Hypothalamus (tissue), 51 donors: ENCODE measurements around the gene DMRT1.
"Not testable (repeated sequence)": the region's sequence is repeated elsewhere in the genome, so short reads cannot be mapped to it uniquely, and the experiment has no call there.

ENCODE experiments used
- DNase-seq, 51 donors: peaks; one replicate each; lab custom pipeline; 2025; lab: John Stamatoyannopoulos, UW

DMRT1 gene

DNA sequence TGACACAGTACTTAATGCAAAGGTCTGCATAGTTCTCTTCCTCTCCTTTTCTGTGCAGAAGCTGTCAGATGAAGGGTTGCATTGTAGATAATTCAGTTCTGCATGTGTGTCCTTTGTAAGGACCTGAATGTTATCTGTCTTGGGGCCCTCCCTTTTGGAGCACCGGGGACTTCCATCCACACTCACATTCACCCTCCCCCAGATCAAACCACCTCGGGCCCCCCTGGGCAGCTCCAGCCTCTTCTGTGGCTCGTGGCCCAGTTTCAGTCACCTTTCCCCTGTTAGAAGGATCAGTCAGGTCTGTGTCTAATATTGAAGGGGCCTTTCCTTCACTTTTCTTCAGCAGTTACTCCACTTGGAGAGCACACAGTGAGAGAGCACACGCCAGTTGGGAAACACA, 11.0 kb downstream of the DMRT1 start:
- DNase-seq: no peak

DNA sequence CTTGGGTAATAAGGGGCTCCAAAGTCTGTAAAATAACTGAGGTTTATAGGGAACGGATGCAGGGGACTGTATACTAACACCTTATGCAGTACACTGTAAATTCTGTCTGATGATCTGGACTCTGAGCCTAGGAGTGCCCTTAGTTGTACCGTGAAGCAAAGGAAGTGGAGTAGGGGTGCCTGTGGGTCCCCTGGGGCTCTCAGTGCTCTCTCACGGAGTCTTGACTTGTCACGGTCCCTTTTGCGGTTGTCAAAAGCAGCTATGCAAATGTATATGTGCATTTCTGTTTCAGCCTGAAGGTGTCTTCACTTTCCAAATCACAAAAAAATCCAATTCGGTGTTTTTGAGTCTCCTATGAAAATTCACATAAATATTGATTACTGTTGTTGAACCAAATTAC, 17.8 kb downstream of the DMRT1 start:
- no peak for DNase-seq

DNA sequence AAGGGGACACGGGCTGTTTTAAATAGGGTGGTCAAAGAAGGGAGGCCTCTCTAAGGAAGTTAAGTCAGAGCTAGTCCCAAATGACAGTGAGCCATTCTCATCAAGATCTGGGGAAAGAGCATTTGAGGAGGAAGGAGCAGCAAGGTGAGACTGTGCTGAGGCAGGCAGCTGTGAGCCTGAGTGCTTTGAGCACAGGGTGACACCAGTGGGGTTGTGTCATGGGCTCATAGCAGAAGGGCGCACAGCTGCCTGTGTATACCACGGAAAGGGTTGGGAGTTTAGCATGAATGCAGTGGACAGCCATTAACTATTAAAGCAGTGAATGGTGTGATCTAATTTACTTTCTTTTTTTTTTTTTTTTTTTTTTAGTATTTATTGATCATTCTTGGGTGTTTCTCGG, 19.2 kb downstream of the DMRT1 start:
- no peak for DNase-seq

DNA sequence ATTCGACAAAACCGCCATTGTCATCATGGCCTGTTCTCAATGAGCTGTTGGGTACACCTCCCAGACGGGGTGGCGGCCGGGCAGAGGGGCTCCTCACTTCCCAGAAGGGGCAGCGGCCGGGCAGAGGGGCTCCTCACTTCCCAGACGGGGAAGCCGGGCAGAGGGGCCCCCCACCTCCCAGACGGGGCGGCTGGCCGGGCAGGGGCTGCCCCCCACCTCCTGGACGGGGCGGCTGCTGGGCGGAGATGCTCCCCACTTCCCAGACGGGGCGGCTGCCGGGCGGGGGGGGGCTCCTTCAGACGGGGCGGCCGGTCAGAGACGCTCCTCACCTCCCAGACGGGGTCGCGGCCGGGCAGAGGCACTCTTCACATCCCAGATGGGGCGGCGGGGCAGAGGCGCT, 20.0 kb downstream of the DMRT1 start:
- DNase-seq: not testable (repeated sequence)

DNA sequence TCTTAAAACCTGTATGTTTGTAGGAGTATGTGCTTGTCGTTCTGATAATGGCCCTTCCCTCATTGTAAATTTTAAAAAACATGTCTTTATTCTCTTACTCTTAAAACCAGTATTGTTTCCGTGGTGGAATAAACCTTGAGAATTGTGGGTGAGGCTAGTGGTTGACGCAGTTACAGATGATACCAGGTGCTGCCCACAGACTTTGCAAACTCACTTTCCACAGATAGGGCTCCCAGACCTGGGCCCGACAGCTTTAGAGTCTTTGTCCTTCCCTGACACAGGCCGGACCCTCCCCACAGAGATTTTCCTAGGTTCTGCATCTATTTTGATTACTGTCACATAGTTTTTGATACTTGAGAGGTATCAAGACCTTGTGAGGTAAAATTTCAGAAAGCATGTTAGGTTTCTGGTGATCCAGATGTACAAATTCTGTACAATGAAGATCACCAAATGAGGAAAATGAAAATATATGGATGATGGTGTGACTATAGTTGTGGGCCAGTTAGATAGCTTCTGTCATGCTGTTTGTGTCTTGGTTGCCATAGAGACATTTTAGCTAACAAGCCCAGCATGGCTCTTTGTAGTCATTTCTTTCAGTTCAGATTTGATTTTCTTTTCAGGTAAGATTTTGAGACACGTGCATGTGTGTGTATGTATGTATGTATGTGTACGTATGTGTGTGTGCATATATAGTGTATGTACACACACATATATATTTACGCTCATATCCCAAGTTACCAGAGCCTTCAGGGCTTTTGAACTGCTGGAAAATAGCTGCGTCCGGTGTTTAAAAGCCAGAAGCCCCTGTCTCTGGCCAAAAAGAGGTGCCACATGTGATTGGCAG, 33.8 kb downstream of the DMRT1 start:
- DNase-seq: no peak

DNA sequence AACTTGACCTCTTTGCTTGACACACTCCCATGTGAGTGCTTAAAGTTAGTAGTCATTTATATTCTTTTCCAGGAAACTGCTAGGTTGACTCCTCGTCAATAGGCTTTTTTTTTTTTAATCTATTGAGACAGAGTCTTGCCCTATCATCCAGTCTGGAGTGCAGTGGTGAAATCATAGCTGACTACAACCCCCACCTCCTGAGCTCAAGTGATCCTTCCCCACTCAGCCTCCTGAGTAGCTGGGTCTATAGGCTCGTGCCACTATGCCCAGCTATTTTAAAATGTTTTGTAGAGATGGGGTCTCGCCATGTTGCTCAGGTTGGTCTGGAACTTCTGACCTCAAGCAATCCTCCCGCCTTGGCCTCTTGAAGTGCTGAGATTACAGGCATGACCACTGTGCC, 34.9 kb downstream of the DMRT1 start:
- no peak for DNase-seq

DNA sequence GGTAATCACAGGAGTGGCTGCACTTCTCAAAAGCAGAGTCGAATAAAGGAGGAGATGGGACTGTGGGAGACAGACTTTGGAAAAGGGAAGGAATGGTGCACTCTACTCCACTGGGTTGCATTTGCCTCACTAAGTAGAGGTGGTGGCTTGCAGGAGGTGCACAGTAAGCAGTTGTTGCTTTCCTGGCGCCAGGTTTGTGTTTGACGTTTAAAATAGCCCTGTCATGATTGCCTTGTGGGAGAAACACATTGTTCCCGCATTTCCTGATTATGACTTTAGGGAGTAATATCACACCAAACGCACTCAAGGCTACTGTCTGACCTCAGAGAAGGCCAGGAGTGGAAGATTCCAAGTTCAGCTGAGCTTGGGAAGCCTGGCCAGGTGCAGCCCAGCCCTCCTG, 36.7 kb downstream of the DMRT1 start:
- DNase-seq: no peak

DNA sequence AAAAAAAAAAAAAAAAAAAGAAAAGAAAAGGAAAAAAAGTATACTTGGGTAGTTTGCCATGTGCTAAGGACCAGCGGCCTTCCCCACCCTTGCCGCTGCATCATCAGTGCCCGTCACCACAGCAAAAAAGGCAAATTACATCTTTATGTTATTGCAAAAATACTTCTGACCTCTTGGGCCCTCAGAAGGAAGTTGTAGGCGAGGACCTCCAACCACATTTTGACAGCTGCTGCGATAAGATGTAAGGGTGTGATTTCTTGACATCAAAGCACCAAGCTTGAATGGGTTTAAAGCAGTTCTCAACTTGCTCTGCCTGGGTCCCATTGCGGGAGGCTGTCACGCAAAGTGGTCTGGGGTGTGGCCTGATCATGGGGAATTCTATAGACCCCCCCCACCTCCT, 39.2 kb downstream of the DMRT1 start:
- DNase-seq: no peak

DNA sequence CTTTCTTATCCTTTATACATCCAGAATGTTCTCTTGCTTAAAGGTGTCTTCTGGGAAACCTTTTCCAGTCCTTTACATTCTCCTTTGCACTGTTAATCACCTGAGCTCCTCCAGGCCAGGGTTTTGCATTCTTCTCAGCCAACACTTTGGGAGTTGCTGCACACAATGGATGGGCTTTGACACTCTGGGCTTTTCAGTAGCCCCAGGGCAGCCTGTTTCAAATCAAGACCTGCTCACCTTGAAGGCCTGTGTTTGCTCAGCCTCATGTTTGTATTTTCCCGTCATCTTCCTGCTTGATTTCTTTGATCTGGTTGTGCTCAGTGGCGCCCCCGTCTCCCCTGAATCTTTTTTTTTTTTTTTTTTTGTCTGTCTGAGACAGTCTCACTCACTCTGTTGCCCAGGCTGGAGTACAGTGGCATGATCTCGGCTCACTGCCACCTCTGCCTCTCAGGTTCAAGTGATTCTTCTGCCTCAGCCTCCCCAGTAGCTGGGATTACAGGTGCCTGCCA, 41.0 kb downstream of the DMRT1 start:
- DNase-seq: no peak

DNA sequence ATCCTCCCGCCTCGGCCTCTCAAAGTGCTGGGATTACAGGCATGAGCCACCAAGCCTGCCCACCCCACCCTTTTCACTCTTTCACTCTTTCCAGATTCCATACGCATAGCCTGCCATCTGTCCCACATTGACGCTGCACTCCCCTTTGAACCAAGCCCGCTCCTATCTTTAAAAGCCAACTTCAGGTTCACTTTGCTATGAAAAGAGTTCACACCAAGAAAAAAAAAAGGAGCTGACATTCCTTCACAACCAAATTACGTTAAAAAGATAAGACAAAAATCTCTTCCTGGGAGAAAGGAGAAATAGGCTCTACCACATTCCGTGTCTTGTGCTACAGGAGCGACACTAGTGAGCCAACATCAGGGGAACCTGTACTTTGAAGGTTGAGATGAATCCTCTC, 41.5 kb downstream of the DMRT1 start:
- no peak for DNase-seq

DNA sequence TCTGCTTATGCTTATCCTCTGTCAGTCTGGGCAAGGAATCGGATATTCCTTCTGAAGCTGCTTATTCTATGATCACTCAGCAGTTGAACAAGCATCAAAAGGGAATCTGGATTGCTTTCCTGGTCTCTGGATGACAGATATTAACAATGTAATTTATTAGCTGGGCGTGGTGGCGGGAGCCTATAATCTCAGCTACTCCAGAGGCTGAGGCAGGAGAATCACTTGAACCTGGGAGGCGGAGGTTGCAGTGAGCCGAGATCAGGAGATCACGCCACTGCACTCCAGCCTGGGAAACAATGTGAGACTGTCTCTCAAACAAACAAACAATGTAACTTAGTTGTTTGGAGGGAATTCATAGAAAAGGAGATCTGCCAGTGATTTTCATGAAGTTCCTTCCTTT, 45.4 kb downstream of the DMRT1 start:
- no peak for DNase-seq

DNA sequence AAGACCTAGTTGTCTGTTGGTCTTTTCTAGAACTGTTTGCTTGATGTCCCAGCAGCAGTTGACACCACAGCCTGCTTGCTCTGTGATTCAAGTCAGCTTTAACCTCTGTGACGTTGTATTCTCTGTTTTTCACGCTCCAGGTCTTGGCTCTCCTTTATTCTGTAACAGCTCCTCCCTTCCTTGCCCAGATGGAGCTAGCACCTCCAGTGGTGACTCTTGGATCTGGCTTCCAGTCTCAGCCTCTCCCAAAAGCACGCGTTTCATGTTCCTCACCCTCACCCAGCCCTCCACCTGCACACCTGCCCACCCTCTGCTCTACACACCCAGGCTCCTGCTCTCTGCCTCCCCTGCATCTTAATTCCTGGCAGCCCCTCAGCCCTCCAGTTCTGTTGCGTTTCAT, 50.6 kb downstream of the DMRT1 start:
- no peak for DNase-seq

DNA sequence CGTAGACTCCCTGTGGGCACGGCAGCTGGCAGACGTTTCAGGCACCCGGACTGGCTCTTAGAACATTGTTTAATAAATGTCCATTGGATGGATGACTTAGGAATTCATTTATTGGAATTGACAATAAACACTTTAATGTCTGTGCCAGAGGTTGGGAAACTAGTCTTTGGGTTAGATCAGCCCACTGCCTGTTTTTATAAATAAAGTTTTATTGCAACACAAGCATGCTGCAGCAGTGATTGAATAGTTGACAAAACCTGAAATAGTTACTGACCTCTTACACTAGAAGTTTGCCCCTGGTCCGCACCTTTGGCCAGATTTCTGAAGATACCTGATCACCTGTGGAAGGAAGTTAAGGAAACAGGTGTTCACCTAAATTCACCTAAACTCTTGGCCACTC, 51.6 kb downstream of the DMRT1 start:
- no peak for DNase-seq

DNA sequence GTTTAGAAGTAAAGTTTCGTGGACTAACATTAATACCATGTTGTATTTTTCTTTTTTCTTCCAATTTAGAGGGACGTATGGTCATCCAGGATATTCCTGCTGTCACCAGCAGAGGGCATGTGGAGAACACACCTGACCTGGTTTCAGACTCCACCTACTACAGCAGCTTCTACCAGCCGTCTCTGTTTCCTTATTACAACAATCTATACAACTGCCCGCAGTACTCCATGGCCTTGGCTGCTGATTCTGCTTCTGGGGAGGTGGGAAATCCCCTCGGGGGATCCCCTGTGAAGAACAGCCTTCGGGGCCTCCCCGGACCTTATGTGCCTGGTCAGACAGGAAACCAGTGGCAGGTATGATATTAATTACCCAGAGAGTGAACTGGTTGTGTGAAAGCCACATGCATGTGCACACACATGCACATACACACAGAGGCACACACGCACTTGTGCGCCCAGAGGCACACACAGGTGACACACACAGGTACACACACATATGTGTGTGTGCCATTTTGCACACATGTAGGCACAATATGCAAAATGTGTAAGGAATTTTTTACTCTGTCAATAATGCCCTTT, 52.4 kb downstream of the DMRT1 start:
- peak in 20 of 51 donors; percentile 1 to 34 (median 6) for DNase-seq

DNA sequence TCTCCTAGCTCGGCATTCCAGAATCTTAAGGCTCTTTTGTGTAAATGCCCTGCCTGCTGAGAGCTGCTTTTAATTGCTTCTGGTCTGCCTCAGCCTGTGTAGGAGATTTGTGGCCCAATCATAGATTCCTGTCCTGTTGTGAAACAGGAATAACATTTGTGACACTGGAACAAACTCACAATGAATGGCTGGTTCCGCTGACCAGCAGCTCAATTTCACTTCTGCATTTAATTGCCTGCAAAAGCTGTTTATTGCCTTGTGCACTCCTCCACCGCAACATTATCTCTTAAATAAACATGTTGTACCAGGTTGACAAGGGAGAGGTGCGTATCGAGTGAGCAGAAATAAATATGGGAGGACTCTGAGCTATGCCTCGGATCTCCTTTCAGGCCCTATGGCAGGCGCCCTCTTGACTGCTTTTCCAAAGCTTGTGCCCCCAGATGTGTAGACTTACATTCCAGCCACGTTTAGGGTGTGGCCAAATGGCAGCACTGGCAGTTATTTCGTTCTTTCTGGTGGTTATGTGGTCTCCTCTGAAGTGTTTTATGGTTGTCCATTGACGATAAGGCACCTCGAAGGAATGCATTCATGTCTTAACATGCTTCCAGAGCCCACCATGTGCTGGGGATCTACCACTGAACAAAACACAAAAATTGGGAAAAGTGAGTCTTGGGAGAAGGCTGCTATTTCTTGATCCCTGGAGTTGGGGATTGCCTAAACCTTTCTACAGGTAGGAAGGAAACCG, 58.1 kb downstream of the DMRT1 start:
- peak in 1 of 51 donors; percentile 13 for DNase-seq

DNA sequence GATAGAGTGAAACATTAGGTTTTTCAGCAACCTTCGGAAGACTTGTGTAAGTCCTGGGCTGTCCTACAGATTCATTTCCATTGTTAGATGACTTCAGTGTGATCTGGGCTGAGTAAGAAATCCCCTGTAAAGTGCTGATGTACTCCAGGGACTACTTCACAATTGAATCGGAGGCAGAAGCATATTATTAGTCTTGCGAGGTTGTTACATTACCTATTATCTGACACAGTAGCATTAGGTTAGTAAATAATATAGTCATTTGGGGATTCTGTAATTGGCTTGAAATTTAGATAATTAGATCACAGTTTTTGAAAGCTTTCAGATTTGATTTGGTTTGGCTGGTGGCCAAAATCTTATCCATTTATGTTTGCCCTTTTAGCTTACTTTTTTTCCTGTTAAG, 62.4 kb downstream of the DMRT1 start:
- no peak for DNase-seq

DNA sequence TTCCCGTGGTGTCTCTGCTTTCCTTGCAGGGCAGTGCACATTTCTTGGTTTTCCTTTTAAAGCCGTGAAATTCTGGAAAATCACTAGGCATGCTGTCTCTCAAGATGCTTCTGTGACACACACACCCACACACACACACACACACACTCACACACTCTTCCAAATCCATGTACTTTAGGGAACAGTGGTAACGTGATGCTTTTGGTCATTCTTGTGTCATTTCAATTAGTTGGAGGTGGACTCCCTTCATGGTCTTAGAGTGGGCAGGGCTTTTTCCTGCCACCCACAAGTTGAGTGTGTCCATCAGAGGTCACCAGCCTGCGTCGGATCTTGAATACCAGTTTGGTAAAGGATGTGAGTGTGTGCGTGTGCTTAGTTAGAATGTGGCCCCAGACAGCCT, 64.4 kb downstream of the DMRT1 start:
- no peak for DNase-seq

DNA sequence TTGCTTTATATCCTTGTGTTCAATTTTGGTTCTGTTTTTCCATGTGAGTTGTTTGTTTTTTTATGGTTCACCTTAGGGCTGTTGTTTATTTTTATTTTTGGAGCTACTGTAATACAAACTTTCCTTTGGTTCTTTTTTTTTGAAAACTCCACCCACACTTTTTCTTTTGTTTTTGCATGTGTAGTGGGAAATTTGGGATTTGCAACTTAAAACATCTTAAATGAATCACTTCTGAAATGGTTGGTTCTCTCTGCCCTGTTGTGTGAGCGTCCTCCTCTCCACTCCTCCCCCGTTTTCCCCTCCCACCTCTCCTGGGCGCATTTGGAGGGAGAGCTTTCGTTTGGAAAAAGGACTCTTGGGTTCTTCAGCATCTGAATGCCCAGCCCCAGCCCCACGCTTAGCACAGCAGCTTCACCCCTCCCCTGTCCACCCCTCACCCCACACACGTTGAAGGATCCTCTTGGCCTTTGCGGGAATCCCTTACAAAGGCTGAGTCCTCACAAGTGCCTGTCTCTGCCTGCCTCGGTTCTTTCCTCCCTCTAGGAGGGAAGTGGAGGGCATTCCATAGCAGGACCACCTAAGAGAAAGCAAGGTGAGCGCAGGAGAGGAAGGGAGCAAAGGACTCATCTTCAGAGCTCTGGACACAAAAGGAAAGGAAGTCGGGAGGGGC, 67.2 kb downstream of the DMRT1 start:
- no peak for DNase-seq

DNA sequence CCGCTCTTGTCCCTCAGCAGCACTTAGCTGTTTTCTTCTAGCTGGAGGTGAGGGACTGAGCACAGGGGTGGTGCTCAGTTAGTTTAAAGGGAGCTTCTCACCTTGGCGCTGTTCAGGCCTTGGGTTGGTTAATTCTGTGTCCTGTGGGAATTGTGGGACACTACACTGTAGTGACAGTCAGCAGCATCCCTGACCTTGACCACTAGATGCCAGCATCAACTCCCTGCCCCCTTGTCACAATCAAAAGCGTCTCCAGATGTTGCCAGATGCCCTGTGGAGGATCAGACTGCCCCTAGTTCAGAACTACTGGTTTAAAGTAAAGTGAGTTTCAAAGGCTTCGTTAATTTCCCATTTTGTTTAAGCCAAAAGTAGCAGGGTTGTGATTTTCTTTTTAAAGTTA, 69.5 kb downstream of the DMRT1 start:
- no peak for DNase-seq

DNA sequence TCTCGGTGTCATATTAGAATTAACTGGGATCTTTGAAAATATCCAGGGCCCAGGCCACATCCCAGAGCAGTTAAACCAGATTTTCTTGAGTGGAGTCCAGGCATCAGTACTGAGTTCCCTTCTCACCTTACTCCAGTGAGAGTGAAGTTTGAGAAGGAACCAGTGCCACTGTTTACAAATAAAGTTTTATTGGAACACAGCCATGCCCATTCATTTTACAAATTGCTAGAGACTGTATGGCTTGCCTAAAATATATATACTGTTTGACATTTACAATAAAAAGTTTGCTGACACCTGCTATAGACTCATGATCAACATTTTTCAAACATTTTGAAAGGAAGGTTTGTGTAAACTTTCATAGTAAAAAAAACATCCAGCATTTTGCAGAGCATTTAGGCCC, 71.3 kb downstream of the DMRT1 start:
- no peak for DNase-seq

DNA sequence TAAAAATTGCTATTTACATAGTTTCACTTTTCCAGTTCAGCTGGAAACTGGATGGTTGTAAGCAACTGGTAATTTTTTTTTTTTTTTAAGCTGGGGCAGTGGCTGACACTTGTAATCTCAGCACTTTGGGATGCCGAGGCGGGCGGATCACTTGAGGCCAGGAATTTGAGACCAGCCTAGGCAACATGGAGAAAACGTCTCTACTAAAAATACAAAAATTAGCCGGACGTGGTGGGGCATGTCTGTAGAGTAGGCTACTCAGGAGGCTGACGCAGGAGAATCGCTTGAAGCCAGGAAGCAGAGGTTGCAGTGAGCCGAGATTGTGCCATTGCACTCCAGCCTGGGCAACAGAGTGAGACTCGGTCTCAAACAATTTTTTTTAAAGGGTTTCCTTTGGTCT, 72.0 kb downstream of the DMRT1 start:
- not testable (repeated sequence) for DNase-seq
